OCI-LY1 (cell line): ENCODE measurements around the gene PSD2.

Experiments used
- EZH2 ChIP-seq: fragments of 200-600 bp; sonication (generic), shearing (Covaris generic); IDR thresholded peaks from 2 replicates; pipeline ENCODE4 v1.8.0; 2017; ENCODE audit warnings: borderline replicate concordance, mixed run types, mild to moderate bottlenecking, antibody characterized with exemption, low read length, moderate library complexity, mixed read lengths
- TF ChIP-seq, protein P1 (sequence below): fragments of 200-600 bp; sonication (generic), shearing (Covaris generic); IDR thresholded peaks from 2 replicates; pipeline ENCODE4 v1.5.1; 2017; ENCODE audit warnings: mild to moderate bottlenecking, antibody characterized with exemption, low read length, moderate library complexity, mixed read lengths

DNA sequence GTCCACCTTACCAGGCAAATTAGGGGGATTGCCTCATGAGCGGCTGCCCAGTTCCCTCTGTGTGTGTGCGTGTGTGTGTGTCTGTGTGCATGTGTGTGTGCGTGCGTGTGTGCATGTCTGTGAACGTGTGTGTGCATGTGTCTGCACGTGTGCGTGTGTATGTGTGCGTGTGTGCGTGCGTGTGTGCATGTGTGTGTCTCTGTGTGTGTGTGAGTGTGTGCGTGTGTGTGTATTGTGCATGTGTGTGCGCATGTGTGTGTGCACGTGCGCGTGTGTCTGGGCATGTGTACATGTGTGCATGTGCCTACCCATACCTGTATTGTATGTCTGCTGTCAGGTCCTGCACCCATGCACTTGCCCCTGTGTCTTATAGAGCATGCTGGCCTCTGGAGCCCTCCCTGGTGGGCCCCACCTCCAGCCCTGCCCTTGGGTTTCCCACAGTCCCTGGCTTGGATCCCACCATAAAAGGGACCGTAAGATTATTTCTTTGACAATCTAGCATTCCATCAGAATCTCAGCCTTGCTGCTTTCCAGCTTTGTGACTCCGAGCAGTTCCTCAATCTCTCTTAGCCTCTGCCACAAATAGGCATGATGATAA is 9.3 kb downstream of the PSD2 start:
- TF ChIP-seq, protein P1, sequence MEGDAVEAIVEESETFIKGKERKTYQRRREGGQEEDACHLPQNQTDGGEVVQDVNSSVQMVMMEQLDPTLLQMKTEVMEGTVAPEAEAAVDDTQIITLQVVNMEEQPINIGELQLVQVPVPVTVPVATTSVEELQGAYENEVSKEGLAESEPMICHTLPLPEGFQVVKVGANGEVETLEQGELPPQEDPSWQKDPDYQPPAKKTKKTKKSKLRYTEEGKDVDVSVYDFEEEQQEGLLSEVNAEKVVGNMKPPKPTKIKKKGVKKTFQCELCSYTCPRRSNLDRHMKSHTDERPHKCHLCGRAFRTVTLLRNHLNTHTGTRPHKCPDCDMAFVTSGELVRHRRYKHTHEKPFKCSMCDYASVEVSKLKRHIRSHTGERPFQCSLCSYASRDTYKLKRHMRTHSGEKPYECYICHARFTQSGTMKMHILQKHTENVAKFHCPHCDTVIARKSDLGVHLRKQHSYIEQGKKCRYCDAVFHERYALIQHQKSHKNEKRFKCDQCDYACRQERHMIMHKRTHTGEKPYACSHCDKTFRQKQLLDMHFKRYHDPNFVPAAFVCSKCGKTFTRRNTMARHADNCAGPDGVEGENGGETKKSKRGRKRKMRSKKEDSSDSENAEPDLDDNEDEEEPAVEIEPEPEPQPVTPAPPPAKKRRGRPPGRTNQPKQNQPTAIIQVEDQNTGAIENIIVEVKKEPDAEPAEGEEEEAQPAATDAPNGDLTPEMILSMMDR, result no peak
- TF ChIP-seq EZH2, result no peak
